ENCODE results near the gene COLGALT1. TPM values are rescaled to one million over a fixed set of nuclear protein-coding genes. Genes with fewer than 3 reads are reported as not detected.

Gene COLGALT1
- total and polyA plus RNA-seq, 2 experiments from 2014 or later = 18.2 to 63.4 TPM

DNA sequence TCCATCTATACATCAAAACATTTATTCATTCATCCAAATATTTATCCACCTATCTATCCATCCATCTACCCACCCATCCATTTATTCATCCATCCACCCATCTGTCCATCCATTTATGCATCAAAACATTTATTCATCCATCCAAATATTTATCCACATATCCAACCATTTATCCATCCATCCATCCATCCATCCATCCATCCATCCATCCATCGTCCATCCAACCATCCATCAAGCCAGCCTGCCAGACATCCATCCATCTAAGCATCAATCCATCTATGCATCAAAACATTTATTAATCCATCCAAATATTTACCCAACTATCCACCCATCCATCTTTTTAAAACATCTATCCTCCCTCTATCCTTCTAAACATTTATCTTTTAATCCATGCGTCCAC is 70.5 kb downstream of the COLGALT1 start:
- H4K20me1 ChIP-seq (replicated peaks; ENCODE audit: insufficient read depth) = no peaks in the 10 kb centered on the region; the same call in 1 of the 2 replicates
- no peak overlapping the region for H3K4me2 ChIP-seq
- peaks cover 58% of the 10 kb centered on the region for H3K36me3 Mint-ChIP-seq (ENCODE audit: low read depth)
- H3K4me1 Mint-ChIP-seq = no peaks in the 10 kb centered on the region
- 0 out of 2 replicates have a peak, but pooled peaks cover 6% of the 10 kb centered on the region for H3F3A ChIP-seq (replicated peaks; ENCODE audit: low read depth)
- ATAC-seq (no peak), DNase-seq (ENCODE audit: low spot score) (no peak)
- no peak overlapping the region for H3K4me3 ChIP-seq
- H3K27ac Mint-ChIP-seq = no peak overlapping the region
- H2AFZ ChIP-seq = no peak overlapping the region
- no peaks in the 10 kb centered on the region for H3K79me2 ChIP-seq (replicated peaks; ENCODE audit: insufficient read depth)
- no peak overlapping the region for H3K4me3 Mint-ChIP-seq
- no peaks in the 10 kb centered on the region for H3K4me1 ChIP-seq (ENCODE audit: insufficient read depth)
- no peak overlapping the region for H3K27ac ChIP-seq (ENCODE audit: low read depth)
- H3K9me2 ChIP-seq (ENCODE audit: insufficient read depth) = no peaks in the 10 kb centered on the region
- TF ChIP-seq POLR2AphosphoS5 (IDR thresholded peaks at IDR 0.05; ENCODE audit: low read depth) = no peak
- TF ChIP-seq CREB1 (CRISPR knock-in tag; IDR thresholded peaks at IDR 0.05; ENCODE audit: low read depth) = no peak
- no peak for TF ChIP-seq JUNB (IDR thresholded peaks at IDR 0.05; ENCODE audit: unreplicated experiment)
- H3K36me3 ChIP-seq (ENCODE audit: insufficient read depth) = 0 out of 2 replicates have a peak, but pooled peaks cover 4% of the 10 kb centered on the region
- no peaks in the 10 kb centered on the region for H3K27me3 ChIP-seq (ENCODE audit: insufficient read depth)
- peaks cover 13% of the 10 kb centered on the region for H3K27me3 Mint-ChIP-seq (ENCODE audit: insufficient read depth, low read depth, poor library complexity)
- H3K9me3 Mint-ChIP-seq = no peaks in the 10 kb centered on the region; the same call in 2 of the 3 replicates

DNA sequence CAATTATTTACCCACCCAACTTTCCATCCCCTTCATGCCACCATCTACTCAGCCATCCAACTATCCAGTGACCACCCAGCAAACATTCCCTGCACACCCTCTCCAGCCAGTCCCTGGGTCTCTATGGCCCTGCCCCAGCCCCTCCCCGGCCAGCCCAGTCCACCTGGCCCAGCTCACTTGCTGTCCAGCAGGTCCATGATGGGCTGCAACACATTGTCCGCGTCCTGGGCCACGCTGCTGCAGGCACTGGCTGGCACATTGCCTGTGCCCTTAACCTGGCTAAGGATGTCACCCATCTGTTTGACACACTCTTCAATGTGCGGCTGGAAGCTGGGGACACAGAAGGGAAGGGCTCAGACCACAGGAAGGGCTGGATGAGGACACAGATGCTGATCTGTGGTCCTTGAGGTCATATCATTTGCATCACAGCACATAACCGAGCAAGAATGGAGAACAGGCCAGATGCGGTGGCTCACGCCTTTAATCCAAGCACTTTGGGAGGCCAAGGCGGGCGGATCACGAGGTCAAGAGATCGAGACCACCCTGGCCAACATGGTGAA is 71.1 kb downstream of the COLGALT1 start:
- ATAC-seq (no peak), DNase-seq (ENCODE audit: low spot score) (no peak)
- H4K20me1 ChIP-seq (replicated peaks; ENCODE audit: insufficient read depth) = no peaks in the 10 kb centered on the region; the same call in 1 of the 2 replicates
- no peaks in the 10 kb centered on the region for H3K27me3 ChIP-seq (ENCODE audit: insufficient read depth)
- Mint-ChIP-seq H3K27ac (no peak overlapping the region), H3K36me3 (ENCODE audit: low read depth) (peaks cover 57% of the 10 kb centered on the region), H3K27me3 (ENCODE audit: insufficient read depth, low read depth, poor library complexity) (peaks cover 16% of the 10 kb centered on the region), H3K9me3 (no peaks in the 10 kb centered on the region; the same call in 2 of the 3 replicates), H3K4me1 (no peaks in the 10 kb centered on the region), H3K4me3 (no peak overlapping the region)
- H3K4me3 ChIP-seq = no peak overlapping the region
- H3K4me1 ChIP-seq (ENCODE audit: insufficient read depth) = no peaks in the 10 kb centered on the region
- TF ChIP-seq, protein P1, sequence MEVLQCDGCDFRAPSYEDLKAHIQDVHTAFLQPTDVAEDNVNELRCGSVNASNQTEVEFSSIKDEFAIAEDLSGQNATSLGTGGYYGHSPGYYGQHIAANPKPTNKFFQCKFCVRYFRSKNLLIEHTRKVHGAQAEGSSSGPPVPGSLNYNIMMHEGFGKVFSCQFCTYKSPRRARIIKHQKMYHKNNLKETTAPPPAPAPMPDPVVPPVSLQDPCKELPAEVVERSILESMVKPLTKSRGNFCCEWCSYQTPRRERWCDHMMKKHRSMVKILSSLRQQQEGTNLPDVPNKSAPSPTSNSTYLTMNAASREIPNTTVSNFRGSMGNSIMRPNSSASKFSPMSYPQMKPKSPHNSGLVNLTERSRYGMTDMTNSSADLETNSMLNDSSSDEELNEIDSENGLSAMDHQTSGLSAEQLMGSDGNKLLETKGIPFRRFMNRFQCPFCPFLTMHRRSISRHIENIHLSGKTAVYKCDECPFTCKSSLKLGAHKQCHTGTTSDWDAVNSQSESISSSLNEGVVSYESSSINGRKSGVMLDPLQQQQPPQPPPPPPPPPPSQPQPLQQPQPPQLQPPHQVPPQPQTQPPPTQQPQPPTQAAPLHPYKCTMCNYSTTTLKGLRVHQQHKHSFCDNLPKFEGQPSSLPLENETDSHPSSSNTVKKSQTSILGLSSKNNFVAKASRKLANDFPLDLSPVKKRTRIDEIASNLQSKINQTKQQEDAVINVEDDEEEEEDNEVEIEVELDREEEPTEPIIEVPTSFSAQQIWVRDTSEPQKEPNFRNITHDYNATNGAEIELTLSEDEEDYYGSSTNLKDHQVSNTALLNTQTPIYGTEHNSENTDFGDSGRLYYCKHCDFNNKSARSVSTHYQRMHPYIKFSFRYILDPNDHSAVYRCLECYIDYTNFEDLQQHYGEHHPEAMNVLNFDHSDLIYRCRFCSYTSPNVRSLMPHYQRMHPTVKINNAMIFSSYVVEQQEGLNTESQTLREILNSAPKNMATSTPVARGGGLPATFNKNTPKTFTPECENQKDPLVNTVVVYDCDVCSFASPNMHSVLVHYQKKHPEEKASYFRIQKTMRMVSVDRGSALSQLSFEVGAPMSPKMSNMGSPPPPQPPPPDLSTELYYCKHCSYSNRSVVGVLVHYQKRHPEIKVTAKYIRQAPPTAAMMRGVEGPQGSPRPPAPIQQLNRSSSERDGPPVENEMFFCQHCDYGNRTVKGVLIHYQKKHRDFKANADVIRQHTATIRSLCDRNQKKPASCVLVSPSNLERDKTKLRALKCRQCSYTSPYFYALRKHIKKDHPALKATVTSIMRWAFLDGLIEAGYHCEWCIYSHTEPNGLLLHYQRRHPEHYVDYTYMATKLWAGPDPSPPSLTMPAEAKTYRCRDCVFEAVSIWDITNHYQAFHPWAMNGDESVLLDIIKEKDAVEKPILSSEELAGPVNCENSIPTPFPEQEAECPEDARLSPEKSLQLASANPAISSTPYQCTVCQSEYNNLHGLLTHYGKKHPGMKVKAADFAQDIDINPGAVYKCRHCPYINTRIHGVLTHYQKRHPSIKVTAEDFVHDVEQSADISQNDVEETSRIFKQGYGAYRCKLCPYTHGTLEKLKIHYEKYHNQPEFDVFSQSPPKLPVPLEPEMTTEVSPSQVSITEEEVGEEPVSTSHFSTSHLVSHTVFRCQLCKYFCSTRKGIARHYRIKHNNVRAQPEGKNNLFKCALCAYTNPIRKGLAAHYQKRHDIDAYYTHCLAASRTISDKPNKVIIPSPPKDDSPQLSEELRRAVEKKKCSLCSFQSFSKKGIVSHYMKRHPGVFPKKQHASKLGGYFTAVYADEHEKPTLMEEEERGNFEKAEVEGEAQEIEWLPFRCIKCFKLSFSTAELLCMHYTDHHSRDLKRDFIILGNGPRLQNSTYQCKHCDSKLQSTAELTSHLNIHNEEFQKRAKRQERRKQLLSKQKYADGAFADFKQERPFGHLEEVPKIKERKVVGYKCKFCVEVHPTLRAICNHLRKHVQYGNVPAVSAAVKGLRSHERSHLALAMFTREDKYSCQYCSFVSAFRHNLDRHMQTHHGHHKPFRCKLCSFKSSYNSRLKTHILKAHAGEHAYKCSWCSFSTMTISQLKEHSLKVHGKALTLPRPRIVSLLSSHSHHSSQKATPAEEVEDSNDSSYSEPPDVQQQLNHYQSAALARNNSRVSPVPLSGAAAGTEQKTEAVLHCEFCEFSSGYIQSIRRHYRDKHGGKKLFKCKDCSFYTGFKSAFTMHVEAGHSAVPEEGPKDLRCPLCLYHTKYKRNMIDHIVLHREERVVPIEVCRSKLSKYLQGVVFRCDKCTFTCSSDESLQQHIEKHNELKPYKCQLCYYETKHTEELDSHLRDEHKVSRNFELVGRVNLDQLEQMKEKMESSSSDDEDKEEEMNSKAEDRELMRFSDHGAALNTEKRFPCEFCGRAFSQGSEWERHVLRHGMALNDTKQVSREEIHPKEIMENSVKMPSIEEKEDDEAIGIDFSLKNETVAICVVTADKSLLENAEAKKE (CRISPR knock-in tag; IDR thresholded peaks at IDR 0.05) = no peak
- no peak for TF ChIP-seq STAT1 (IDR thresholded peaks at IDR 0.05; ENCODE audit: unreplicated experiment)
- TF ChIP-seq, protein P2, sequence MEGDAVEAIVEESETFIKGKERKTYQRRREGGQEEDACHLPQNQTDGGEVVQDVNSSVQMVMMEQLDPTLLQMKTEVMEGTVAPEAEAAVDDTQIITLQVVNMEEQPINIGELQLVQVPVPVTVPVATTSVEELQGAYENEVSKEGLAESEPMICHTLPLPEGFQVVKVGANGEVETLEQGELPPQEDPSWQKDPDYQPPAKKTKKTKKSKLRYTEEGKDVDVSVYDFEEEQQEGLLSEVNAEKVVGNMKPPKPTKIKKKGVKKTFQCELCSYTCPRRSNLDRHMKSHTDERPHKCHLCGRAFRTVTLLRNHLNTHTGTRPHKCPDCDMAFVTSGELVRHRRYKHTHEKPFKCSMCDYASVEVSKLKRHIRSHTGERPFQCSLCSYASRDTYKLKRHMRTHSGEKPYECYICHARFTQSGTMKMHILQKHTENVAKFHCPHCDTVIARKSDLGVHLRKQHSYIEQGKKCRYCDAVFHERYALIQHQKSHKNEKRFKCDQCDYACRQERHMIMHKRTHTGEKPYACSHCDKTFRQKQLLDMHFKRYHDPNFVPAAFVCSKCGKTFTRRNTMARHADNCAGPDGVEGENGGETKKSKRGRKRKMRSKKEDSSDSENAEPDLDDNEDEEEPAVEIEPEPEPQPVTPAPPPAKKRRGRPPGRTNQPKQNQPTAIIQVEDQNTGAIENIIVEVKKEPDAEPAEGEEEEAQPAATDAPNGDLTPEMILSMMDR (conservative IDR thresholded peaks at IDR 0.05; ENCODE audit: low read depth in 2 of 2) = no peak
- TF ChIP-seq, protein P3, sequence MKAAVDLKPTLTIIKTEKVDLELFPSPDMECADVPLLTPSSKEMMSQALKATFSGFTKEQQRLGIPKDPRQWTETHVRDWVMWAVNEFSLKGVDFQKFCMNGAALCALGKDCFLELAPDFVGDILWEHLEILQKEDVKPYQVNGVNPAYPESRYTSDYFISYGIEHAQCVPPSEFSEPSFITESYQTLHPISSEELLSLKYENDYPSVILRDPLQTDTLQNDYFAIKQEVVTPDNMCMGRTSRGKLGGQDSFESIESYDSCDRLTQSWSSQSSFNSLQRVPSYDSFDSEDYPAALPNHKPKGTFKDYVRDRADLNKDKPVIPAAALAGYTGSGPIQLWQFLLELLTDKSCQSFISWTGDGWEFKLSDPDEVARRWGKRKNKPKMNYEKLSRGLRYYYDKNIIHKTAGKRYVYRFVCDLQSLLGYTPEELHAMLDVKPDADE (IDR thresholded peaks at IDR 0.05) = no peak
- TF ChIP-seq POLR2AphosphoS5 (IDR thresholded peaks at IDR 0.05; ENCODE audit: low read depth) = no peak
- TF ChIP-seq ZNF331 (CRISPR knock-in tag; IDR thresholded peaks at IDR 0.05; ENCODE audit: low read depth) = no peak
- H2AFZ ChIP-seq = no peak overlapping the region
- H3K4me2 ChIP-seq = no peak overlapping the region
- H3K27ac ChIP-seq (ENCODE audit: low read depth) = no peak overlapping the region
- H3K9me2 ChIP-seq (ENCODE audit: insufficient read depth) = no peaks in the 10 kb centered on the region
- 0 out of 2 replicates have a peak, but pooled peaks cover 4% of the 10 kb centered on the region for H3K36me3 ChIP-seq (ENCODE audit: insufficient read depth)
- 0 out of 2 replicates have a peak, but pooled peaks cover 6% of the 10 kb centered on the region for H3F3A ChIP-seq (replicated peaks; ENCODE audit: low read depth)
- H3K79me2 ChIP-seq (replicated peaks; ENCODE audit: insufficient read depth) = no peaks in the 10 kb centered on the region
